HUES6 (cell line): Measurements from ENCODE around the gene CCNY.
"Not testable (repeated sequence)": the region's sequence is repeated elsewhere in the genome, so short reads cannot be mapped to it uniquely, and the experiment has no call there.

Experiments used
- H3K27ac ChIP-seq: 2 replicates; pipeline ENCODE4 v1.7.0; 2013; ENCODE audit warnings: low read depth, mild to moderate bottlenecking, low read length, inconsistent platforms
- H3K27me3 ChIP-seq: 2 replicates; pipeline ENCODE4 v1.6.1; 2013; ENCODE audit warnings: low read length; ENCODE audit not compliant: control insufficient read depth, insufficient read depth
- H3K36me3 ChIP-seq: 2 replicates; pipeline ENCODE4 v1.6.1; 2013; ENCODE audit warnings: low read length; ENCODE audit not compliant: control insufficient read depth, insufficient read depth
- H3K4me1 ChIP-seq: 2 replicates; pipeline ENCODE4 v1.6.1; 2013; ENCODE audit warnings: low read length; ENCODE audit not compliant: control insufficient read depth, insufficient read depth
- H3K4me3 ChIP-seq: 2 replicates; pipeline ENCODE4 v1.5.1; 2013; ENCODE audit warnings: low read depth, low read length
- H3K9ac ChIP-seq: one replicate; pipeline ENCODE4 v1.6.1; 2013; ENCODE audit warnings: mild to moderate bottlenecking, low read length
- H3K9me3 ChIP-seq: 2 replicates; pipeline ENCODE4 v1.6.1; 2013; ENCODE audit warnings: low read depth, low read length; ENCODE audit not compliant: control insufficient read depth, insufficient read depth

Gene CCNY

DNA sequence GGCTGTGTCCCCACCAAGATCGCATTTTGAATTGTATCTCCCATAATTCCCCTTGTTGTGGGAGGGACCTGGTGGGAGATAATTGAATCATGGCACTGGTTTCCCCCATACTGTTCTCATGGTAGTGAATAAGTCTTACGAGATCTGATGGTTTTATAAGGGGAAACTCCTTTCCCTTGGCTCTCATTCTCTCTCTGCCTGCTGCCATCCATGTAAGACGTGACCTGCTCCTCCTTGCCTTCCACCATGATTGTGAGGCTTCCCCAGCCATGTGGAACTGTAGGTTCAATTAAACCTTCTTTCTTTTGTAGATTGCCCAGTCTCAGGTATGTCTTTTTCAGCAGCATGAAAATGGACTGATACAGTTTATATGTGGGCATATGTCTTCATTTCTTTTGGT lies 201.6 kb downstream of the CCNY start:
- not testable (repeated sequence) for H3K9ac ChIP-seq, H3K27ac ChIP-seq, H3K27me3 ChIP-seq, H3K4me3 ChIP-seq, H3K4me1 ChIP-seq
- peaks cover 30% of the 10 kb centered on the region for H3K9me3 ChIP-seq
- H3K36me3 ChIP-seq: peaks cover 39% of the 10 kb centered on the region

DNA sequence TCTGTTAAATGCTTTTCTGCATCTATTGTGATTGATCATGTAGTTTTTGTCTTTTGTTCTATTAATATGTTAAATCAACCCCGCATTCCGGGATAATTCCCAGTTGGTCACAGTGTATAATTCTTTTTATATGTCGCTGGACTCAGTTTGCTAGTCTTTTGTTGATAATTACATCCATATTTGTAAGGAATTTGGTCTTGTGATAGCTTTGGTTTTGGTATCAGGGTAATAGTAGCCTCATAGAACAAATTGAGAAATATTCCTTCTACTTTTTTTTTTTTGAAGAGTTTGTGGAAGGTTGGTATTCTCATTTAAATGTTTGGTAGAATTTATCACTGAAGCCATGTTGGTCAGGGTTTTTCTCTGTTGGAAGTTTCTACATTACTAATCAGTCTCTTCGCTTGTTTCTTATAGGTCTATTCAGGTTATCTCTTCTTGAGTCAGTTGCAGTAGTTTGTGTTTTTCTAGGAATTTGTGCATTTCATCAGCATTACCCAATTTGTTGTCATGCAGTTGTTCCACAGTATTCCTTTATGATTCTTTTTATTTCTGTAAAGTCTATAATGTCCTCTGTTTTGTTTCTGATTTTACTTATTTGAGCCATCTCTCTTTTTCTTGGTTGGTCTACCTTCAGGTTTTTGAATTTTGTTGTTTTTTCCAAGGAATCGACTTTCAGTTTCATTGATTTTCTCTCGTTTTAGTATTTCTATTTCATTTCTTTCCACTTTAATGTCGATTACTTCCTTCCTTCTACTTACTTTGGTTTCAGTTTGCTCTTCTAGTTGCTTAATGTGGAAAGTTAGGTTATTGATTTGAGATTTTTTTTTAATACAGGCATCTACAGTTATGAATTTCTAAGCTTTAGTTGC lies 204.2 kb downstream of the CCNY start:
- no peak overlapping the region for H3K9ac ChIP-seq
- no peak overlapping the region for H3K27ac ChIP-seq
- no peak overlapping the region for H3K4me3 ChIP-seq
- no peaks in the 10 kb centered on the region for H3K27me3 ChIP-seq
- H3K4me1 ChIP-seq: no peaks in the 10 kb centered on the region
- peaks cover 17% of the 10 kb centered on the region for H3K9me3 ChIP-seq
- peaks cover 16% of the 10 kb centered on the region for H3K36me3 ChIP-seq

DNA sequence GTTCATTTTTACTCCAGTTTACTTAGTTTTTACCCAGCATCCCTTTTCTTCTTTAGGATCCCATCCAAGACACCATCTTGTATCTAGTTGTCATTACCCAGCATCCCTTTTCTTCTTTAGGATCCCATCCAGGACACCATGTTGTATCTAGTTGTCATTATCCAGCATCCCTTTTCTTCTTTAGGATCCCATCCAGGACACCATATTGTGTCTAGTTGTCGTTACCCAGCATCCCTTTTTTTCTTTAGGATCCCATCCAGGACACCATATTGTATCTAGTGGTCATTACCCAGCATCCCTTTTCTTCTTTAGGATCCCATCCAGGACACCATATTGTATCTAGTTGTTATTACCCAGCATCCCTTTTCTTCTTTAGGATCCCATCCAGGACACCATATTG lies 205.4 kb downstream of the CCNY start:
- H3K27me3 ChIP-seq: no peaks in the 10 kb centered on the region
- H3K9me3 ChIP-seq: peaks cover 13% of the 10 kb centered on the region
- H3K27ac ChIP-seq: no peak overlapping the region
- H3K4me1 ChIP-seq: no peaks in the 10 kb centered on the region
- H3K36me3 ChIP-seq: peaks cover 11% of the 10 kb centered on the region
- no peak overlapping the region for H3K9ac ChIP-seq
- H3K4me3 ChIP-seq: no peak overlapping the region

GRCh38 chr10:35542303-35542702 lies 206.0 kb downstream of the CCNY start:
- Histone ChIP-seq H3K4me1 (no peaks in the 10 kb centered on the region), H3K27me3 (no peaks in the 10 kb centered on the region), H3K9ac (no peak overlapping the region), H3K4me3 (no peak overlapping the region), H3K36me3 (peaks cover 8% of the 10 kb centered on the region; the same call in 1 of the 2 replicates), H3K9me3 (peaks cover 7% of the 10 kb centered on the region), H3K27ac (no peak overlapping the region)

GRCh38 chr10:35545079-35545657 lies 208.9 kb downstream of the CCNY start:
- H3K27me3 ChIP-seq: no peaks in the 10 kb centered on the region
- H3K27ac ChIP-seq: 0 out of 2 replicates have a peak overlapping the region, but pooled peaks have one; percentile 25
- peaks cover 9% of the 10 kb centered on the region; the same call in 1 of the 2 replicates for H3K36me3 ChIP-seq
- H3K9ac ChIP-seq: no peak overlapping the region
- no peaks in the 10 kb centered on the region for H3K9me3 ChIP-seq
- no peaks in the 10 kb centered on the region for H3K4me1 ChIP-seq
- no peak overlapping the region for H3K4me3 ChIP-seq

DNA sequence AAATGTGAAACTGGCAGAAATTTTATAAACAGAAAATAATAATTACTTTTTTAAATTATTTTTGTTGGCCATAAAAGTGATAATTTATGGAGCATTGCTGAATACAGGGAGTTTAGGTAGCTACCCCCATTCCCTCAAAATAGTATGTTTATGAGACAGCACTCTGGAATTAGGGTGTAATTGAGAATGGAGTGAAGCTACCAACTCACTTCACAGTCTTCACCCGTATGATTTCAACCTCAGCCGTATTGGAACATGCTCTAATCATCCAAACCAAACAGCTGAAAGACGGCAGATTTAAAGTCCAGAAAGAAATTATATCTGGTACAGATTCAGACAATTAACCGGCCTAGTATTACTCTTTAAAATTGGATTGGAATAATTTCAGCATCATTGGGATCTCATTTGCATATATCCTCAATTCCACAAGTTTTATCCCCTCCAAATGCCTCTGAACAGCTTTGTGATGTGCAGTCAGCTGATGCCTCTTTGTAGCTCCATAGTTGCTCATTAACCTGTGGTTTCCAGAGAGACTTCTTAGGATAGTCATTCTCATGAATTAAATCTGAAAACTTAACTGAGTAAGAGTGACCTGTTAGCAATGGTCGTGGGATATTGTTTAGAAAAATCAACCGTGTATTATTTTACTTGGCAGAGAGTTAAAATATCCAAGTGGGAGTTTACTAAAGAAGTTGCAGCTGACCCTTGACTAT lies 209.7 kb downstream of the CCNY start:
- H3K36me3 ChIP-seq: peaks cover 9% of the 10 kb centered on the region; the same call in 1 of the 2 replicates
- no peak overlapping the region for H3K4me3 ChIP-seq
- H3K9me3 ChIP-seq: no peaks in the 10 kb centered on the region
- no peak overlapping the region for H3K27ac ChIP-seq
- H3K9ac ChIP-seq: no peak overlapping the region
- H3K27me3 ChIP-seq: no peaks in the 10 kb centered on the region
- H3K4me1 ChIP-seq: no peaks in the 10 kb centered on the region

DNA sequence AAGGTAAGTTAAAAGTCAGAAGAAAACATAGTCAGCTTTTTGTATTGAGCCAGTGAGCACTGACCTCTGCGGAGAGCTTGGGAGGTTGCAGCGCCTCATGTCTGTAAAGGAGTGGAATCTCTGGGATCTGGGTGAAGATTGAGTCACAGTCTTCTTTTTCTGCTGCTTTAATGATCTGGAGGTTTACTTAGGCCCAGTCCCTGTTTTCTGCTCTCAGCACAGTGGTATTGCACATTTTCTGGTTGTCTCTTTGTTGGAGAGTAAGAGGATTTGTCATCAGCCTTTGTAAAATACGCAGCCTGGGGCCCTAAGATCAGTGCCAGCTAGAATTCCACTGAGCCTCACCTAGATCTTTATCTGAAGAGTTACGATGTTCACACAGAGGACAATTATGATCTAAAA lies 210.5 kb downstream of the CCNY start:
- Histone ChIP-seq H3K9me3 (no peaks in the 10 kb centered on the region), H3K4me3 (no peak overlapping the region), H3K36me3 (peaks cover 9% of the 10 kb centered on the region; the same call in 1 of the 2 replicates), H3K27ac (no peak overlapping the region), H3K4me1 (no peaks in the 10 kb centered on the region), H3K27me3 (no peaks in the 10 kb centered on the region), H3K9ac (no peak overlapping the region)

GRCh38 chr10:35552650-35553342 lies 216.5 kb downstream of the CCNY start:
- Histone ChIP-seq H3K4me1 (no peaks in the 10 kb centered on the region; the same call in 1 of the 2 replicates), H3K9me3 (no peaks in the 10 kb centered on the region), H3K4me3 (no peak overlapping the region), H3K27me3 (no peaks in the 10 kb centered on the region), H3K27ac (no peak overlapping the region), H3K36me3 (peaks cover 13% of the 10 kb centered on the region; the same call in 1 of the 2 replicates), H3K9ac (no peak overlapping the region)

- peaks cover 12% of the 10 kb centered on the region; the same call in 1 of the 2 replicates for H3K36me3 ChIP-seq
- H3K4me3 ChIP-seq: no peak overlapping the region
- H3K27me3 ChIP-seq: no peaks in the 10 kb centered on the region
- no peak overlapping the region for H3K9ac ChIP-seq
- no peak overlapping the region for H3K27ac ChIP-seq
- no peaks in the 10 kb centered on the region; the same call in 1 of the 2 replicates for H3K4me1 ChIP-seq
- H3K9me3 ChIP-seq: no peaks in the 10 kb centered on the region
These were observed 217.7 kb downstream of the CCNY start for GRCh38 chr10:35554036-35554435.

GRCh38 chr10:35554461-35555056 lies 218.2 kb downstream of the CCNY start:
- no peaks in the 10 kb centered on the region for H3K9me3 ChIP-seq
- H3K4me1 ChIP-seq: no peaks in the 10 kb centered on the region; the same call in 1 of the 2 replicates
- no peak overlapping the region for H3K27ac ChIP-seq
- H3K36me3 ChIP-seq: peaks cover 6% of the 10 kb centered on the region; the same call in 1 of the 2 replicates
- no peaks in the 10 kb centered on the region for H3K27me3 ChIP-seq
- no peak overlapping the region for H3K9ac ChIP-seq
- no peak overlapping the region for H3K4me3 ChIP-seq
